Renal cortex interstitium (tissue), 11 donors: ENCODE data around the gene KLHL18. TPM values are rescaled to one million over a fixed set of nuclear protein-coding genes. Genes with fewer than 3 reads are reported as not detected.
"Not testable (repeated sequence)": the region's sequence is repeated elsewhere in the genome, so short reads cannot be mapped to it uniquely, and the experiment has no call there.

Experiments
- DNase-seq, 11 donors: peaks; one replicate each; pipeline ENCODE4 v3.0.0-alpha.2; 2013; ENCODE audit warnings: low read depth in 9 of 11, low spot score in 4 of 11; ENCODE audit errors: extremely low read depth in 1 of 11
- polyA plus RNA-seq, 3 donors: library from polyadenylated mRNA; unstranded; fragments of 120-200 nt; gene quantifications; one replicate each; pipeline ENCODE4 v1.2.1, GENCODE V29; 2013; ENCODE audit not compliant: insufficient read length in 3 of 3

KLHL18 gene
- polyA plus RNA-seq, 3 donors: 11.2 to 14.7 (median 14.3) TPM

GRCh38 chr3:47265725-47266428 is 16.9 kb upstream of the KLHL18 start:
- no peak for DNase-seq

DNA sequence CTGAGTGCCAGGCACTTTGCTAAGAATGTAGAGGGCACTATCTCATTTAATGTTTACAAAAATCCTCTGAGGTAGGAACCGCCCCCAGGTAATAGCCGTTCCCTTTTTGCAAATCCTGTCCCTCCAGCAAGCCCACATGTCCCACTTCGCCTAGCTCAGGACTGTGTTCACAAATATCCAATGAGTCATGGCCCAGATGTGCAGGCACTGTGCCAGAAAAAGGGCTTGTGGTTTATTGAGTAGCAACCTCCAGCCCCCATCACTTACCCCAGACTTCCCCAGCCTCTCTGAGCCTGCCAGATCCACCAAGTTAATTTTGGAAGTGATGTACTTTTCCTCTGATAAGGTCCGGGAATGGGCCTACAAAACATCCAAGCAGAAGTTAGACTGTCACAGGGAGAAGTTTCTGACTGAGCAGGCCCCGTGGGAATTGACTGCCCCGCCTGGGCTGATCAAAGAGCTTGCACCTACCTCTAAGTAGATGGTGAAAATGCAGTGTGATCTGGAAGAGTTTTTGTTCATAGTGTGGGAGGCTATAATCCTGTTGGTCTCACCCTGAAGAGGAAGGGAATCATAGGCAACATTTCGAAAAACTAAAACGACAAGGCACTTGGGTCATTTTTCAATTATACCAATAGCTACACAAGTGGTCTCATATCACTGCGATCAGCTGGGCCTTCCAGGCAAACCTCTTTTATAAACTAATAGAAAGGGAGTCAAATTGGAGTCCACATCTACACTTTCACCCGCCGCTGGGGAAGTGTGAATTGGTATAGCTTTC is 15.8 kb upstream of the KLHL18 start:
- no peak for DNase-seq

GRCh38 chr3:47267490-47267824 is 15.3 kb upstream of the KLHL18 start:
- DNase-seq: no peak

- no peak for DNase-seq
These were observed 12.2 kb upstream of the KLHL18 start for GRCh38 chr3:47270526-47270925.

GRCh38 chr3:47273564-47273963 is 9.2 kb upstream of the KLHL18 start:
- no peak for DNase-seq

DNA sequence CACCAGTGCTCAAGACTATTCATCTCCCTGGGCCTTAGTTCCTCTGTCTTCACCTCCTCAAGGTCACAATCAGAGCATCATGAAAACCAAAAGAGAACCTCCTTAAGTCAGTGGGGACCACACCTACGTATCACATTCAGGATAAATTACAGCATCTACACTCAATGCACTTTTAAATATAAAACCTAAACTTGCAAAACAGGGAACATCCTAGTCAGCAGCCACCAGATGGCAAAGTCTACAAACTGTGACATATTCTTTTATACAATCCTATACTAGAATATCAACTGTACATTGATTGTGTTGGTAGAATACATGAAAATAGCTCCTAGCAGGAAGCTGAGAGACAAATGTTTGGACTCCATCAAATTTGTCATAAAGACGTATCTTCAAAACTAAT is 8.1 kb upstream of the KLHL18 start:
- DNase-seq: no peak

DNA sequence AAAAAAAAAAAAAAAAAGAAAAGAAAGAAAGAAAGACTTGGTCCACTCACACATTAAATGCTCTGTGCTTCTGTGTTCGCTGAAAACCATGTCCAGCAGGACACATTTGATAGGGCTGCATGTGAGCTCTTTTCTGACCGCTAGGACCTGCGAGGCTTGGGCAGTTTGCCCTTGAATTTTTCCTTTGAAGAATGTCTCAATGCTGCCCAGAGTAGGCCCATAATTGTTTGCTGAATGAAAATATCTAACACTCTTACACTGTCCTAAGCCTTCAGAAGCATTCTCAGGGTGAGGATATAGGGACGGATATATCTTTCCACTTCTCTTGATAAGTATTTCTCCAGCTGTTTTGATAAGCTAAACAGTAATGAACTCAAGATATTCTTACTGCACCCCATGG is 6.2 kb upstream of the KLHL18 start:
- DNase-seq: no peak

- no peak for DNase-seq
These were observed 2.2 kb upstream of the KLHL18 start for GRCh38 chr3:47280519-47280918.

DNA sequence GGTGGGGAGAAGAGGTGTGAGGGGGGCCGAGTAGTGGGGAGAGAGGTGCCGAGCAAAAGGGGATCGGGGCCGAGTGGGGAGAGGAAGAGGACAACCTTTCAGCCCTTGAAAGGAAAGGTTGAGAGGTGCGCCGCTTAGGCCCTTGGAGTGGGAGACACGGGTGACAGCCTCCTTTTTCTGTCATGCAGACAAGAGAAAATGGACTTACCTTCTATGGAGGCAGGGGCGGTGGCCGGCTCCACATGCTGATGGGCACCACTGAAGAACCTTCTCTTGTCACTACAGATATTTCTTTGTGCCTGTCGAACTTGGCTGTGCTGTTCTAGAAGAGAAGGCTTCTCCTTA is 421 bp downstream of the KLHL18 start:
- DNase-seq: peak in 2 of 11 donors; percentile 3 to 9

DNA sequence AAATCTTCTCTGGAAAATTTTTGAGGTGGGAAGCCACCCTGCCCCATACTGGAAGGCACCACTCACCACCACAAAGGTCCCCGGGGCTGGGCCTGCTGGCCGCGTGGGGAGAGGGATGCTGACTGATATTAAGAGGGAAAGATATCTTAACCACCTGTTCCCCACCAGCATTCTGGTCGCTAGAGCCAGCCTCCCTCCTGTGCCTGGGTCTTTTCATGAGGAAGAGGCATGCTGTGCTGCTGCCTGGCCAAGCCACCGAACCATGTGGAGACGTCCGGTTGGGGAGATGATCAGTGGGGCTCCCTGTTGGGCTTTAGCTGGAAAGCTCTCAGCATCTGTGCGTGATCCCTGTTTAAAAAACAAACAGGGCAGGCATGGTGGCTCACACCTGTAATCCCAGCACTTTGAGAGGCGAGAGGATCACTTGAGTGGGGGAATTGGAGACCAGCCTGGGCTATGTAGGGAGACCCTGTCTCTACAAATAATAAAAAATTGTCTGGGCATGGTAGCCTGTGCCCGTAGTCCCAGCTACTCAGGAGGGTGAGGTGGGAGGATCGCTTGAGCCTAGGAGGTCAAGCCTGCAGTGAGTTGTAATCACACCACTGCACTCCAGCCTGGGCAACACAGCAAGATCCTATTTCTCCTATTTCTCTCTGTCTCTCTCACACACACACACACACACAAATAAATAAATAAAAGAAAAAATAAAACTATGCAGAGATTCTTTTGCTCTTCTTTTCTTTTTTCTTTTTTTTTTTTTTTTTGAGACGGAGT is 1.0 kb downstream of the KLHL18 start:
- no peak for DNase-seq

- no peak for DNase-seq
These were observed 6.5 kb downstream of the KLHL18 start for GRCh38 chr3:47288966-47289910.

GRCh38 chr3:47291158-47291753 is 8.5 kb downstream of the KLHL18 start:
- no peak for DNase-seq

- DNase-seq: not testable (repeated sequence)
These were observed 9.1 kb downstream of the KLHL18 start for GRCh38 chr3:47291754-47292420.

DNA sequence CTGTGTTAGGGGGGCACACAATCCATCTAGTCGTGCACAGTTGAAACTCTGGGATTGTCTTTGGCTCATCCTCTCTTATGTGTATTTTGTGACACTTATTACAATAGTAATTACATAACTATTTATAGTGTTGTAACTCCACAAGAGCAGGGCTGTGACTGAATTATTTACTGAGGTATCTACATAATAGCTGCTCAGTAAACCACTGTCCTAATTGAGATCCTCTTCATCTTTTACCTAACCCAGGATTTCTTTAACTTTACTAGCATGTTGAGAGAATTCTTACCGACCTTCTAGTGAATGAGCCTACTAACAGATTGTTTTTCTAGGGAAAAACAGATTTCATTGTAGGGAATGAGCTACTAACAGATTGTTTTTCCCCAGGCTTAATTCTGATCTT is 11.1 kb downstream of the KLHL18 start:
- no peak for DNase-seq

GRCh38 chr3:47294392-47294791 is 11.6 kb downstream of the KLHL18 start:
- no peak for DNase-seq

DNA sequence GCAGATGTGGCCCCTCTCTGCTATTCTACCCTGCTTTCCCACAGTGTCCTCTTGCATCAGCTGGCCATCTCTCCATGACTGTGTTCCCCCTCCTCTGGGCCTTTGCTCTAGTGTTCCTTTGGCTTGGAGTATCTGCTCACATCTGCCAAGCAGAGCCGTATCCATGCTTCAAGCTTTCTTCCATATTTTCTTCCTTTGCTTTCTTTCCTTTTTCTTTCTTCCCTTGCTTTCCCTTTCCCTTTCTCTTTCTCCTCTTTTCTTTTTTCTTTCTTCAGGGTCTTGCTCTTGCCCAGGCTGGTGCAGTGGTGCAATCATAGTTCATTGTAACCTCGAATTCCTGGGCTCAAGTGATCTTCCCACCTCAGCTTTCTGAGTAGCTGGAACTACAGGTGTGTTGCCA is 12.6 kb downstream of the KLHL18 start:
- DNase-seq: no peak

- DNase-seq: no peak
These were observed 13.2 kb downstream of the KLHL18 start for GRCh38 chr3:47295976-47296375.

GRCh38 chr3:47296562-47297302 is 14.0 kb downstream of the KLHL18 start:
- DNase-seq: no peak
